ENCODE results near the gene ADCK2.
"Not testable (repeated sequence)": the region's sequence is repeated elsewhere in the genome, so short reads cannot be mapped to it uniquely, and the experiment has no call there.

ADCK2 gene

DNA sequence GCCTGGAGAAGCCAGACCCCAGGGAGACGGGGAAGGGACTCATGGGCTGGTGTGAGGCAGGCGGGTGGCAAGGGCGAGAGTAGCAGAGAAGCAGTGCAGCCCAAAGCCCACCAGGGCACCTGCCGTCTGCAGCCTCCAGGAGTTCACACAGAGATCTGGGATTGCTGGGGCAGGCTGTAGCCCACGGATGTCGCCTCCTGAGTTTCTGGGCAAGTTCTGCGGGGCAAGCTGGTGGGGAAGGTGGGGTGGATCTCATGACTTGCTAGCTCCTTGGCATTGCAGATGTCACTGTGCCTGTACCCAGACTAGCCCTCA is 6.0 kb downstream of the ADCK2 start:
- no peak overlapping the region for H3K4me3 ChIP-seq (ENCODE audit: low read length)
- H3K9ac ChIP-seq (ENCODE audit: low read length), result no peak overlapping the region
- no peak overlapping the region for H3K27ac ChIP-seq (ENCODE audit: low read depth, low read length)
- H3K36me3 ChIP-seq (ENCODE audit: control insufficient read depth, insufficient read depth, low read length), result peaks cover 13% of the 10 kb centered on the region
- peaks cover 8% of the 10 kb centered on the region for H3K4me1 ChIP-seq (ENCODE audit: control insufficient read depth, insufficient read depth, low read length)
- H3K27me3 ChIP-seq (ENCODE audit: control insufficient read depth, insufficient read depth, low read length), result no peaks in the 10 kb centered on the region

DNA sequence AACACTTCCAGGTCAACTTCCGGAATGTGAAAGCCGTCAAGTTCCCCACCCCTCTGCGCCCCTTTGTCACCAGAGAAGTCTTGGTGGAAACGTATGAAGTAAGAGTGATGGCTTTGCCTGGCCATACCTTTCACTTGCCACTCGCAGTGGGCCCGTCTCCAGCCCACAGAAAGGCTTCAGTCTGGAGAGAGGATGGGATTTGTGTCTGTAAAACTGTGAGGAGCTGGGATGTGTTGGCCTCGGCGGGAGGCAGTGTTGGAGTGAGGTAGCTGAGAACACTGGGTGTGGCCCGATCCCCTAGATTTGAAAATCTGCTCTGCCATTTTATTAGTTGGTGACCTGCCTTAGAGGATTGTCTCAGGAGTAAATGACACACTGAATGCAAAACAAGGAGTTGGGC is 6.4 kb downstream of the ADCK2 start:
- H3K4me3 ChIP-seq (ENCODE audit: low read length), result no peak overlapping the region
- H3K36me3 ChIP-seq (ENCODE audit: control insufficient read depth, insufficient read depth, low read length), result peaks cover 13% of the 10 kb centered on the region
- no peak overlapping the region for H3K9ac ChIP-seq (ENCODE audit: low read length)
- H3K27me3 ChIP-seq (ENCODE audit: control insufficient read depth, insufficient read depth, low read length), result no peaks in the 10 kb centered on the region
- H3K27ac ChIP-seq (ENCODE audit: low read depth, low read length), result no peak overlapping the region
- peaks cover 8% of the 10 kb centered on the region for H3K4me1 ChIP-seq (ENCODE audit: control insufficient read depth, insufficient read depth, low read length)

DNA sequence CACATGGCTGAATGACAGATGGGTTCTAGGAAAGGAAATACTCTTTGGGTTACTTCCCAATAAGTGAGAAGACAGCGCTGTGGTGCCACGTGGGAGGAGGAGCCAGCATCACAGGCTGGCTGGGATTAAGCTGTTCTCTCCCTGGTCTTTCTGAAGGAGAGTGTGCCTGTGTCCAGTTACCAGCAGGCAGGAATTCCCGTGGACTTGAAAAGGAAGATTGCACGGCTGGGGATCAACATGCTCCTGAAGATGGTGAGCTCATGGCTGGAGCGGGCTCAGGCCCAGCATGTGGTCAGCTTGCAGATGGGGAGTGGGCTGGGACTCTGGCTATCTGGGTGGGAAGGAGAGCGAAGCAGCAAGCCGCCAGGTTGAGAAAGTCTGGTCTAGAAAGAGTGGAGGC is 8.1 kb downstream of the ADCK2 start:
- no peaks in the 10 kb centered on the region for H3K27me3 ChIP-seq (ENCODE audit: control insufficient read depth, insufficient read depth, low read length)
- H3K27ac ChIP-seq (ENCODE audit: low read depth, low read length), result no peak overlapping the region
- no peak overlapping the region for H3K9ac ChIP-seq (ENCODE audit: low read length)
- H3K36me3 ChIP-seq (ENCODE audit: control insufficient read depth, insufficient read depth, low read length), result peaks cover 18% of the 10 kb centered on the region
- no peak overlapping the region for H3K4me3 ChIP-seq (ENCODE audit: low read length)
- peaks cover 2% of the 10 kb centered on the region for H3K4me1 ChIP-seq (ENCODE audit: control insufficient read depth, insufficient read depth, low read length)

DNA sequence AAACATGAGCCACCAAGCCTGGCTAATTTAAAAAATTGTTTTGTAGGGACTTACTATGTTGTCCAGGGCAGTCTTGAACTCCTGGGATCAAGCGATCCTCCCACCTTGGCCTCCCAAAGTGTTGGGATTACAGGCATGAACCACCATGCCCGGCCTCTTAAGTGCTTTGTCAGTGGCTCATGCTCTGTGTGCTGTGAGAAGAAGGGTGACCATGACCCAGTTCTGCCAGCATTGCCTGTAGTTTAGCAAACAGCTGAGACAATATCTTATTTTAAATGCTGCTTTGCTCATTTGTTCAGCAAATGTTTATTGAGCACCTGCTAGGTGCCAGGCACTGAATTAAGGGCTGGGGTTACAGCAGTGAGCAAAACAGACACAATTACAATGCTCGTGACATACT is 9.0 kb downstream of the ADCK2 start:
- Histone ChIP-seq H3K4me3 (ENCODE audit: low read length) (no peak overlapping the region), H3K9ac (ENCODE audit: low read length) (no peak overlapping the region), H3K27me3 (ENCODE audit: control insufficient read depth, insufficient read depth, low read length) (no peaks in the 10 kb centered on the region), H3K36me3 (ENCODE audit: control insufficient read depth, insufficient read depth, low read length) (peaks cover 18% of the 10 kb centered on the region), H3K27ac (ENCODE audit: low read depth, low read length) (no peak overlapping the region), H3K4me1 (ENCODE audit: control insufficient read depth, insufficient read depth, low read length) (no peaks in the 10 kb centered on the region)

DNA sequence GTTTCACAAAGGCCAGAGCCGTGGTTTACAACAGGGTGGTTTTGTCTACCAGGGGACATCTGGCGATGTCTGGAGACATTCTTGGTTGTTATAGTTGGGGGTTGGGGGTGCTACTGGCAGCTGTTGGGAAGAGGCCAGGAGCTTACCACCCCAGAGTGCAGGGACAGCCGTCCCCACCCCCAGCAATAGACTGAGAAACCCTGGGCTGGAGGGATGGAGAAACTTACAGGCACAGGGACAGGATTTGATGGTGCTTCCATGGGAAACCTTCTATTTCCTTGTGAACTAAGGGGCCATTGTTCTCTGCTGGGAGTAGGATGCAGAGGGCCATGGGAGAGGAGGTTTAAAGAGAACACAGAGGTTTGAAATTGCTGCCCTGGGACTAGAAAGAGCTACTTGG is 10.9 kb downstream of the ADCK2 start:
- Histone ChIP-seq H3K4me3 (ENCODE audit: low read length) (no peak overlapping the region), H3K27ac (ENCODE audit: low read depth, low read length) (no peak overlapping the region), H3K36me3 (ENCODE audit: control insufficient read depth, insufficient read depth, low read length) (peaks cover 18% of the 10 kb centered on the region), H3K27me3 (ENCODE audit: control insufficient read depth, insufficient read depth, low read length) (no peaks in the 10 kb centered on the region), H3K4me1 (ENCODE audit: control insufficient read depth, insufficient read depth, low read length) (no peaks in the 10 kb centered on the region), H3K9ac (ENCODE audit: low read length) (no peak overlapping the region)

DNA sequence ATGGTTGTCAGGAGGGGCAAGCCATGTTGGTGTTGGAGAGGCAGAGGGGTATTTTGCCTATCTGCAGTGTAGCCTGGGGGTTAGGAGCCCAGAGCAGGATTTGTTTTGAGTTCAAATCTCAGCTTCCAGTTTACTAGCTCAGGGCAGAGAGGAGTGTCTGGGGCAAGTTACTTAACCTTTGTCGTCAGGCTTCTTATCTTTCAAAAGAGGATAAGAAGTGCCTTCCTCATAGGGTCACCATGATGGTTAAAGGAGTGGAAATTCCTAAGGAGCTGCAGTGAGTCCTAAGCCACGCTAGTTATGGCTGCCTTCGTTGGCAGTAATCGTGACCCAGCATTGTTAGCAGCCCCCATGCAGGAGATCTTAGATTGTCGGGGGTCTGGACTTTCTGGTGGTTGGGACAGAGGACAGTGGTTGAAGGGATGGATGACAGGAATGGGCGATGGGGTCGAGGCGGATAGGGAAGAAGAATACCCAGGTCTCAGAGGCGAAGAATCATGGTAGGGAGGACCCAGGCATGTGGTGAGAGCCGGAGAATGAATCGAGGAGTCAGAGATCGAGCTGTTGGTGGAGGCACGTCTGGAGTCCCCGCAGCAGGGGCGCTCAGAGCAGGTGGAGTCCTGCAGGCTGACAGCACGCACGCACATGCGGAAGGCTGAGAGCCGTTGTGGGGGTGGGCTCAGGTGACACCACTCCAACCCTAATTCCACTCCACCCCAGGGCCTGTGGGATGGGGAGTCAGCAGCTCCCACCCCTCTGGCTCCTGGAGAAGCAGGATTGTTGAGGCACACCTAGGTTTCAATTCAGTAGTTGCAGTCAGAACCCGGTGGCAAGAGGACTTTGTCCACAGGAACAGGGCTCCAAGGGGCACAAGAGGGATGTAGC is 11.6 kb downstream of the ADCK2 start:
- Histone ChIP-seq H3K27ac (ENCODE audit: low read depth, low read length) (no peak overlapping the region), H3K4me3 (ENCODE audit: low read length) (no peak overlapping the region), H3K9ac (ENCODE audit: low read length) (no peak overlapping the region), H3K4me1 (ENCODE audit: control insufficient read depth, insufficient read depth, low read length) (no peaks in the 10 kb centered on the region), H3K27me3 (ENCODE audit: control insufficient read depth, insufficient read depth, low read length) (no peaks in the 10 kb centered on the region), H3K36me3 (ENCODE audit: control insufficient read depth, insufficient read depth, low read length) (peaks cover 13% of the 10 kb centered on the region)

DNA sequence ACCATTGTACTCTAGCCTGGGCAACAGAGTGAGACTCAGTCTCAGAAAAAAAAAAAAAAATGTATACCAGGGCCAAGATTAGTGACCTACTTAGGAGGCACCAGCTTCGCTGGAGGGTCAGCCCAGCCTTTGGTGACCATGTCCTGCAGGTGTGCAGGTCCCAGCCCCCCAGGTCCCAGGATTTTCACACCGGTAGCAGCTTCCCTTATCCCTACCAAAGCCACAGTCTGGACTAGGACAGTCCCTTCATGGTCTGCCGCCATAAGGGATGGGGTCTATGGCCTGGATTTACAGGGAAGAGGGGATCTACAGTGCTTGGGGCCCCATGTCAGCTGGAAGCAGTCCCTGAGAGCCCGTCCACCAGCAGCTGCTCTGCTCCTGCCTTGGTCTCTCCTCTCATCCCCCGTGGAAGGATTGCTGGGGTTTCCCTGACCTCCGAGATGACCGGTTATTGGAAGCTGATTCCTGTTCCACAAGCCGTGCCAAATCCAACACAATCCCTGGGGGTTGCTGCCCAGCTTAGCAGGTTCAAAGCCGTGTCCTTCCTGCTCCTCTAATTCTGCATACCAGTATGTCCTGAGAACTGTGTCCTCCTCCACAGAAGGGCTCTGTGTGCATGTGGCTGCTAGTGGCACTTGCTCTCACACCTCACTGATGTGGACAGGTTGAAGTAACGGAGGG is 12.8 kb downstream of the ADCK2 start:
- Histone ChIP-seq H3K27ac (ENCODE audit: low read depth, low read length) (no peak overlapping the region), H3K4me3 (ENCODE audit: low read length) (no peak overlapping the region), H3K4me1 (ENCODE audit: control insufficient read depth, insufficient read depth, low read length) (no peaks in the 10 kb centered on the region), H3K27me3 (ENCODE audit: control insufficient read depth, insufficient read depth, low read length) (no peaks in the 10 kb centered on the region), H3K9ac (ENCODE audit: low read length) (no peak overlapping the region), H3K36me3 (ENCODE audit: control insufficient read depth, insufficient read depth, low read length) (peaks cover 10% of the 10 kb centered on the region)

DNA sequence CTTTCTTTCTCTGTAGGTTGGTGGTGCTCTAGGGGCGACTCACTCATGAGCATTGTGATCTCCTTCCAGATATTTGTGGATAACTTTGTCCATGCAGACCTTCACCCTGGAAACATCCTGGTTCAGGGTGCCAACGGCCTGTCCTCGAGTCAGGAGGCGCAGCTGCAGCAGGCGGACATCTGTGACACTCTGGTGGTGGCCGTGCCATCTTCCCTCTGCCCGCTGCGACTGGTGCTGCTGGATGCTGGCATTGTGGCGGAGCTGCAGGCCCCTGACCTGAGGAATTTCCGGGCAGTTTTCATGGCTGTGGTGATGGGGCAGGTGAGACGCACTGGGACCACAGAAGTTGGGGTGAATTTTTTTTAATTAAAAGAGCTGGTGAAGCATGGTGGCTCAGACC is 14.2 kb downstream of the ADCK2 start:
- Histone ChIP-seq H3K27me3 (ENCODE audit: control insufficient read depth, insufficient read depth, low read length) (no peaks in the 10 kb centered on the region), H3K4me3 (ENCODE audit: low read length) (no peak overlapping the region), H3K36me3 (ENCODE audit: control insufficient read depth, insufficient read depth, low read length) (peaks cover 12% of the 10 kb centered on the region), H3K9ac (ENCODE audit: low read length) (no peak overlapping the region), H3K4me1 (ENCODE audit: control insufficient read depth, insufficient read depth, low read length) (no peaks in the 10 kb centered on the region), H3K27ac (ENCODE audit: low read depth, low read length) (no peak overlapping the region)

DNA sequence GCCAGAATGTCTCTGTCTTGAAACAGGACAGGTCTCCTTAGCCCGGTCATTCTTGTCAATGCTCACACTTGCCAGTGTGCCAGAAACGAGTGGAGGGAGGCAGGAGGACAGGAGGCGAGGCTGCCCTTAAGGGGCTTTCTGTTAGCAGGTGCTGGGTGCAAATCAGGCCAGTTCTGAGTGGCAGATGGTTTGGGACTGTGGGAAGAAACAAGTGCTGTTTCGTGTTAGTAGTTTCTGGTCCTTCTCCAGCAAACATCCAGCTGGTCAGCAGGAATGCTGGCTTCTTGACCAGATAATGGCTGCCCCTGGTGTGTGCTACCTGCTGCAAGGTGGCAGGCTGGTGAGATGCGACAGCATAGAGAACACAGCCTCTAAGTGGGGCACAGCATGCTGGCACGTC is 15.6 kb downstream of the ADCK2 start:
- Histone ChIP-seq H3K27me3 (ENCODE audit: control insufficient read depth, insufficient read depth, low read length) (no peaks in the 10 kb centered on the region), H3K4me3 (ENCODE audit: low read length) (no peak overlapping the region), H3K36me3 (ENCODE audit: control insufficient read depth, insufficient read depth, low read length) (peaks cover 13% of the 10 kb centered on the region), H3K4me1 (ENCODE audit: control insufficient read depth, insufficient read depth, low read length) (no peaks in the 10 kb centered on the region), H3K9ac (ENCODE audit: low read length) (no peak overlapping the region), H3K27ac (ENCODE audit: low read depth, low read length) (no peak overlapping the region)

DNA sequence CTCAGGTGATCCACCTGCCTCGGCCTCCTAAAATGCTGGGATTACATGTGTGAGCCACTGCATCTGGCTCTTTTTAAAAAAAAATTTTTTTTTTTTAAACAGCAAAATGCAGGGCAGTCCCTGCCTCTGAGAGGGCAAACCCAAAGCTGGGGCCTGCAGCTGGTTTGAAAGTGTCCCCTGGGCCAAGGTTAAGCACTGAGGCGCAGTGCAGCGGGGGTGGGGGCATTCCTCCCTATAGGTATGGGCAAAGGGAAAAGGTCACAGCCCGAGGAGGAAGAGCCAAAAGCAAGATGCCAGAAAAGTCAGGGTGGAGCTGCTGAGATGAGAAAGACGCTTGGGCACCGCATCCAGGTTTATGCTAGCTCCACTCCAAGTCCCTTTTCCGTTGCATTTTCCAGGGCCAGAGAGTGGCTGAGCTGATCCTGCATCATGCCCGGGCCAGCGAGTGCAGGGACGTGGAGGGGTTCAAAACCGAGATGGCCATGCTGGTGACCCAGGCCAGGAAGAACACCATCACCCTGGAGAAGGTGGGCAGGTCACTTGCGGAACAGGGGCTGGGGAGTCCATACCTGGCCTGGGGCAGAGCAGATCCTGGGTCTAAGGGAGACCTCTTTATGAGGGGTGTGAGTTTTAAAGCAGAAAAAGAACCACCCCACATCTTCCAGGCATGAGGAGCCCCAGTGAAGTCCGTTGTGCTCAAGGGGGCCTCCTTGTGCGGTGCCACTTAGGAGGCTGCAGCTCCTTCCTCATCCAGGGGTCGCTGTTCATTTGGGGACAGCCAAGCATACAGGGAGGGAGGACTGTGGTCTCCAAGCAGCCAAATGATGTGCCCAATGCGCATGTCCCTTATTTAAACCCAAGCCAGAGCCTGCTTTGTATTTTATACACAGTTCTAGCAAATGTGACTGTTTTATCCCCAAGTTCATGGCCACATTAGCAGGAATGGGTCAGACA is 16.7 kb downstream of the ADCK2 start:
- Histone ChIP-seq H3K4me3 (ENCODE audit: low read length) (no peak overlapping the region), H3K36me3 (ENCODE audit: control insufficient read depth, insufficient read depth, low read length) (peaks cover 13% of the 10 kb centered on the region), H3K27me3 (ENCODE audit: control insufficient read depth, insufficient read depth, low read length) (no peaks in the 10 kb centered on the region), H3K27ac (ENCODE audit: low read depth, low read length) (no peak overlapping the region), H3K4me1 (ENCODE audit: control insufficient read depth, insufficient read depth, low read length) (no peaks in the 10 kb centered on the region), H3K9ac (ENCODE audit: low read length) (no peak overlapping the region)

DNA sequence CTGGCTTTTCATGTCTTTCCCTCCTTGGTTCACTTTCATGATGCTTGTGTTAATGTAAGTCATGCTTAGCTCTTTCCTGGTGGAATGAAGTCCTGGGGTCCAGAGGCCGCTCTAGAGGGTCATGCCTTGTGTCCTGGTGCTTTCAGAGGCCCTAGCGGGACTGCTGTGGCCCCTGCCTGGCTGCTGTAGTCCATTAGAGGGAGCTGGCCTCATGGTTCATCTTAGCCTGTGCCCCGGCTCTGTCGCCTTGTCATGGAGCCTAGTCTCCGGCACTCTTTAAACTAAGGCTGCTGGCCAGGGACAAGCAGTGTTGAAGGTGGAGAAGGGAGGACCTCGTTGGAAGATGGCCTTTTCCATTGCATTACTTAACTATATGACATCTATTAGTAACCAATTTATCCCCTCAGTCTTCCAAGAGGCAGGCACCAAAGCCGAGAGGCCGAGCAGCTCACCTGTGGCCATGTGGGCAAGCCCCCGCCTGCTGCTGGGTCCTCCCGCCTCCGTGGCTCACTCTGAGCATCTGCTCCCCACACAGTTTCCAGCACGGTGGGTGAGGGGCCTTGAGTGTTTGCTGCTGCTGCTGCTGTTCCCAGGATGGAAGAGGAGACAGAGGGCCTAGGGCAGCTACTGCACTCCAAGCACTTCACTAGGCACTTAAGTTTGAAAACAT is 18.8 kb downstream of the ADCK2 start:
- Histone ChIP-seq H3K9ac (ENCODE audit: low read length) (no peak overlapping the region), H3K4me3 (ENCODE audit: low read length) (no peak overlapping the region), H3K27me3 (ENCODE audit: control insufficient read depth, insufficient read depth, low read length) (no peaks in the 10 kb centered on the region), H3K27ac (ENCODE audit: low read depth, low read length) (no peak overlapping the region), H3K36me3 (ENCODE audit: control insufficient read depth, insufficient read depth, low read length) (peaks cover 8% of the 10 kb centered on the region), H3K4me1 (ENCODE audit: control insufficient read depth, insufficient read depth, low read length) (peaks cover 5% of the 10 kb centered on the region)

DNA sequence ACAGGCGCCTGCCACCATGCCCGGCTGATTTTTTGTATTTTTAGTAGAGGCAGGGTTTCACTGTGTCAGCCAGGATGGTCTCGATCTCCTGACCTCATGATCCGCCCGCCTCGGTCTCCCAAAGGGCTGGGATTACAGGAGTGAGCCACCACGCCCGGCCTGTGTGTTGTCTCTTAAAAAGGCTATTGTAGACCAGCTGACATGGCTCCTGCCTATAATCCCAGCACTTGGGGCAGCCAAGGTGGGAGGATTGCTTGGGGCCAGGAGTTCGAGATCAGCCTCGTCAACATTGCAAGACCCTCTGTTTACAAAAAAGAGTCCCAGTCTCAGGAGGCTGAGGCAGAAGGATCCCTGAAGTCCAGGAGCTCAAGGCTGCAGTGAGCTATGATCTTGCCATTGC is 21.1 kb downstream of the ADCK2 start:
- not testable (repeated sequence) for H3K9ac ChIP-seq (ENCODE audit: low read length); H3K27ac ChIP-seq (ENCODE audit: low read depth, low read length); H3K36me3 ChIP-seq (ENCODE audit: control insufficient read depth, insufficient read depth, low read length); H3K4me3 ChIP-seq (ENCODE audit: low read length); H3K27me3 ChIP-seq (ENCODE audit: control insufficient read depth, insufficient read depth, low read length)
- H3K4me1 ChIP-seq (ENCODE audit: control insufficient read depth, insufficient read depth, low read length), result peaks cover 13% of the 10 kb centered on the region

All from rectal smooth muscle tissue (tissue), 1 donor.